CD4-positive, alpha-beta T cell (primary cell): ENCODE measurements around the gene FUZ. TPM values are rescaled to one million over a fixed set of nuclear protein-coding genes. Genes with fewer than 3 reads are reported as not detected.

Source experiments
- ATAC-seq: fragments of 200-7000 bp; cut with Tn5 transposase; one replicate; pipeline ENCODE4 v1.10.0; 2022; ENCODE audit warnings: mild to moderate bottlenecking; ENCODE audit not compliant: poor library complexity
- CTCF ChIA-PET: fragments of 350-600 bp; sonication (Branson Sonifier 250); formaldehyde crosslinking; loops from one replicate; lab custom pipeline; 2021; ENCODE audit warnings: antibody characterized with exemption, inconsistent platforms; lab: Charles Lee
- POLR2A ChIA-PET: fragments of 350-600 bp; sonication (Branson Sonifier 250); formaldehyde crosslinking; loops from one replicate; lab custom pipeline; 2021; ENCODE audit warnings: antibody characterized with exemption, inconsistent platforms; lab: Charles Lee
- DNase-seq, 14 experiments: peaks; one replicate each; pipeline ENCODE4 v3.0.0-alpha.2; 2013 to 2020; ENCODE audit warnings: mixed read lengths in 2 of 14
- H3K27ac ChIP-seq, 2 donors: one replicate each; pipeline versions ENCODE4 v1.5.1 to v1.7.0; 2013; ENCODE audit warnings: low read length in 2 of 2, low read depth in 1 of 2, mild to moderate bottlenecking in 1 of 2
- H3K27me3 ChIP-seq, 2 experiments: 1 replicate in 1 of 2; 2 replicates in 1 of 2; pipeline versions ENCODE4 v1.6.1 to v1.7.0; 2013; ENCODE audit warnings: low read length in 2 of 2, control low read depth in 1 of 2, mild to moderate bottlenecking in 1 of 2, moderate library complexity in 1 of 2; ENCODE audit not compliant: insufficient read depth in 2 of 2, control insufficient read depth in 1 of 2
- H3K36me3 ChIP-seq: one replicate; pipeline ENCODE4 v1.6.1; 2013; ENCODE audit warnings: low read length, control low read depth; ENCODE audit not compliant: insufficient read depth
- H3K4me1 ChIP-seq: one replicate; pipeline ENCODE4 v1.6.1; 2013; ENCODE audit warnings: low read length, control low read depth; ENCODE audit not compliant: insufficient read depth
- H3K4me3 ChIP-seq: one replicate; pipeline ENCODE4 v1.5.1; 2013; ENCODE audit warnings: mild to moderate bottlenecking, low read length, moderate library complexity
- H3K9me3 ChIP-seq, 2 experiments: 1 replicate in 1 of 2; 2 replicates in 1 of 2; pipeline versions ENCODE4 v1.6.1 to v1.7.0; 2013; ENCODE audit warnings: low read length in 2 of 2, mild to moderate bottlenecking in 2 of 2, control low read depth in 1 of 2, moderate library complexity in 1 of 2; ENCODE audit not compliant: control insufficient read depth in 1 of 2, insufficient read depth in 1 of 2
- H3K27ac Mint-ChIP-seq: one replicate; pipeline ENCODE4 v1.8.0; 2020; ENCODE audit warnings: mixed read lengths
- H3K27me3 Mint-ChIP-seq: one replicate; pipeline ENCODE4 v1.8.0; 2021; ENCODE audit warnings: mixed read lengths
- H3K36me3 Mint-ChIP-seq: one replicate; pipeline ENCODE4 v1.8.0; 2021; ENCODE audit warnings: low read depth, mixed read lengths
- H3K4me1 Mint-ChIP-seq: one replicate; pipeline ENCODE4 v1.8.0; 2021; ENCODE audit warnings: low read depth, mixed read lengths
- H3K4me3 Mint-ChIP-seq: one replicate; pipeline ENCODE4 v1.8.0; 2020; ENCODE audit warnings: mild to moderate bottlenecking, mixed read lengths
- H3K9me3 Mint-ChIP-seq: one replicate; pipeline ENCODE4 v1.8.0; 2020; ENCODE audit warnings: mixed read lengths
- CTCF ChIP-seq: fragments of 200-600 bp; IDR thresholded peaks from one replicate; pipeline ENCODE4 v1.8.0; 2022; ENCODE audit warnings: antibody characterized with exemption, mild to moderate bottlenecking
- intact Hi-C, 2 experiments: fragments of 100-400 bp; cut with DNase I in 1 of 2; cut with micrococcal nuclease in 1 of 2; formaldehyde crosslinking; loops; one replicate each; pipeline versions ENCODE4 v1.15.1 to v1.9.0; 2023 to 2025; cut with DNase I, micrococcal nuclease
- total RNA-seq, 174 experiments: library from RNA in 2 of 174; stranded (reverse) in 2 of 174; gene quantifications; one replicate each; pipeline ENCODE4 v1.2.3 and lab custom pipeline; 2021 to 2026

FUZ gene
- total RNA-seq, 2 experiments from 2014 or later: 14.9 to 15.2 TPM

- ChIA-PET POLR2A (no interaction called here), CTCF (no interaction called here)
- Histone ChIP-seq H3K27me3 (no peaks in the 10 kb centered on the region), H3K27ac (no peak overlapping the region), H3K4me3 (no peak overlapping the region), H3K4me1 (peaks cover 2% of the 10 kb centered on the region), H3K36me3 (peaks cover 78% of the 10 kb centered on the region), H3K9me3 (no peaks in the 10 kb centered on the region)
- H3K4me3 Mint-ChIP-seq: no peak overlapping the region
- H3K36me3 Mint-ChIP-seq: peaks cover 51% of the 10 kb centered on the region
- no peaks in the 10 kb centered on the region for H3K27me3 Mint-ChIP-seq
- no peak for ATAC-seq
- no peak for DNase-seq
- intact Hi-C loops: no loop called here
- no peak overlapping the region for H3K27ac Mint-ChIP-seq
- no peak for TF ChIP-seq CTCF
- peaks cover 4% of the 10 kb centered on the region for H3K4me1 Mint-ChIP-seq
- no peaks in the 10 kb centered on the region for H3K9me3 Mint-ChIP-seq
Measured at GRCh38 chr19:49829721-49830120, 16.6 kb upstream of the FUZ start.

- no peak overlapping the region for H3K27ac ChIP-seq
- no peak overlapping the region for H3K4me3 ChIP-seq
- H3K9me3 Mint-ChIP-seq: no peaks in the 10 kb centered on the region
- peaks cover 4% of the 10 kb centered on the region for H3K4me1 Mint-ChIP-seq
- ATAC-seq (no peak), DNase-seq (no peak)
- no peaks in the 10 kb centered on the region for H3K27me3 ChIP-seq
- no peaks in the 10 kb centered on the region for H3K27me3 Mint-ChIP-seq
- intact Hi-C loops: no loop called here
- no peaks in the 10 kb centered on the region for H3K9me3 ChIP-seq
- peaks cover 46% of the 10 kb centered on the region for H3K36me3 Mint-ChIP-seq
- no peak overlapping the region for H3K4me3 Mint-ChIP-seq
- H3K36me3 ChIP-seq: peaks cover 76% of the 10 kb centered on the region
- no peak overlapping the region for H3K27ac Mint-ChIP-seq
- CTCF ChIA-PET: no interaction called here
- TF ChIP-seq CTCF: no peak
- POLR2A ChIA-PET: no interaction called here
- peaks cover 2% of the 10 kb centered on the region for H3K4me1 ChIP-seq
Measured at GRCh38 chr19:49829200-49829599, 16.1 kb upstream of the FUZ start.

GRCh38 chr19:49827034-49827433 is 13.9 kb upstream of the FUZ start:
- Mint-ChIP-seq H3K4me3 (no peak overlapping the region), H3K4me1 (peaks cover 9% of the 10 kb centered on the region), H3K27ac (no peak overlapping the region), H3K27me3 (no peaks in the 10 kb centered on the region), H3K36me3 (peaks cover 34% of the 10 kb centered on the region), H3K9me3 (no peaks in the 10 kb centered on the region)
- Histone ChIP-seq H3K4me3 (no peak overlapping the region), H3K4me1 (peaks cover 2% of the 10 kb centered on the region), H3K9me3 (no peaks in the 10 kb centered on the region), H3K27ac (no peak overlapping the region), H3K27me3 (no peaks in the 10 kb centered on the region), H3K36me3 (peaks cover 69% of the 10 kb centered on the region)
- ATAC-seq (no peak), DNase-seq (no peak)
- POLR2A ChIA-PET: no interaction called here
- TF ChIP-seq CTCF: no peak
- intact Hi-C loops: no loop called here
- CTCF ChIA-PET: no interaction called here
